Measurements from ENCODE around the gene MYH11.
A peak's percentile ranks its signal among the peaks of the same experiment; 100 is the strongest.

MYH11 gene

DNA sequence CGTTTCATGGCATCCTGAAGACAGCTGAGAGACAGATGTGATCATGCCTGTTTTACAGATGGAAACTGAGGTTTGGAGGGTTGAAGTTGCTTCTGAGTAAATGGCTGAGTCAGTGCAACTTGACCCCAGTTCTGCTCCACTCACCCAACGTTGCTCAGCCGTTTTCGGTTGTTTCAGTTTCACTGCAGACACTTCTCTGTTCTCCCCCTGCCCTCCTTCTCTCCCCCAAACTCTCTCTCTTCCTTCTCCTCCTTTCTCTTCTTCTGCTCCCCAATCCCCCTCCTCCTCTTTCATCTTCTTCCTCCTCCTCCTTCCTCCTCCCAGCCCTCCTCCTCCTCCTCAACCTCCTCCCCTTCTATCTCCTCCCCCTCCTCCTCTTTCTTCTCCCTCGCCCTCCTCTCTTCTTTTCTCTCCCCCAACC is 41.0 kb upstream of the MYH11 start:
- TF ChIP-seq, protein P1, sequence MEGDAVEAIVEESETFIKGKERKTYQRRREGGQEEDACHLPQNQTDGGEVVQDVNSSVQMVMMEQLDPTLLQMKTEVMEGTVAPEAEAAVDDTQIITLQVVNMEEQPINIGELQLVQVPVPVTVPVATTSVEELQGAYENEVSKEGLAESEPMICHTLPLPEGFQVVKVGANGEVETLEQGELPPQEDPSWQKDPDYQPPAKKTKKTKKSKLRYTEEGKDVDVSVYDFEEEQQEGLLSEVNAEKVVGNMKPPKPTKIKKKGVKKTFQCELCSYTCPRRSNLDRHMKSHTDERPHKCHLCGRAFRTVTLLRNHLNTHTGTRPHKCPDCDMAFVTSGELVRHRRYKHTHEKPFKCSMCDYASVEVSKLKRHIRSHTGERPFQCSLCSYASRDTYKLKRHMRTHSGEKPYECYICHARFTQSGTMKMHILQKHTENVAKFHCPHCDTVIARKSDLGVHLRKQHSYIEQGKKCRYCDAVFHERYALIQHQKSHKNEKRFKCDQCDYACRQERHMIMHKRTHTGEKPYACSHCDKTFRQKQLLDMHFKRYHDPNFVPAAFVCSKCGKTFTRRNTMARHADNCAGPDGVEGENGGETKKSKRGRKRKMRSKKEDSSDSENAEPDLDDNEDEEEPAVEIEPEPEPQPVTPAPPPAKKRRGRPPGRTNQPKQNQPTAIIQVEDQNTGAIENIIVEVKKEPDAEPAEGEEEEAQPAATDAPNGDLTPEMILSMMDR (IDR thresholded peaks at IDR 0.05; ENCODE audit: low read depth, low read length), result no peak
- no peak for DNase-seq (ENCODE audit: extremely low read depth, low read depth)

DNA sequence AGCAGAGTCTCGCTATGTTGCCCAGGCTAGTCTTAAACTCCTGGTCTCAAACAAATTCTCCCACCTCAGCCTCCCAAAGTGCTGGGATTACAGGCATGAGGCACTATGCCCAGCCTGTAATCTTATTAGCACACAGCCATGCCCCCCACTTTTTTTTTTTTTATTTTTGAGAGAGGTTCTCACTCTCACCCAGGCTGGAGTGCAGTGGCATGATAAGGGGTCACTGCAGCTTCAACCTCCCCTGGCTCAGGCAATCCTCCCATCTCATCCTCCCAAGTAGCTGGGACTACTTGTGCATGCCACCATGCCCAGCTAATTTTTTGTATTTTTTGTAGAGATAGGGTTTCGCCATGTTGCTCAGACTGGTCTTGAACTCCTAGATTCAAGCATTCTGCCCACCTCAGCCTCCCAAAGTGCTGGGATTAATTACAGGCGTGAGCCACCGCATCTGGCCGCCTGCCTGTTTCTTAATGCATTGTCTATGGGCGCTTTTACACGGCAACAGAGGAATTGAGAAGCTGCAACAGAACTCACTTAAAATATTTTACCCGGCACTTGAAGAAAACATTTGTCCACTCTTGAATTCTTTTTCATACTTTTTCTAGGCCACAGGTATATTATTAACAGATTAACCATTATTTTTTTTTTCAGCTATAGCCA is 40.4 kb upstream of the MYH11 start:
- no peak for DNase-seq (ENCODE audit: extremely low read depth, low read depth)
- TF ChIP-seq, protein P1 (IDR thresholded peaks at IDR 0.05; ENCODE audit: low read depth, low read length), result no peak

DNA sequence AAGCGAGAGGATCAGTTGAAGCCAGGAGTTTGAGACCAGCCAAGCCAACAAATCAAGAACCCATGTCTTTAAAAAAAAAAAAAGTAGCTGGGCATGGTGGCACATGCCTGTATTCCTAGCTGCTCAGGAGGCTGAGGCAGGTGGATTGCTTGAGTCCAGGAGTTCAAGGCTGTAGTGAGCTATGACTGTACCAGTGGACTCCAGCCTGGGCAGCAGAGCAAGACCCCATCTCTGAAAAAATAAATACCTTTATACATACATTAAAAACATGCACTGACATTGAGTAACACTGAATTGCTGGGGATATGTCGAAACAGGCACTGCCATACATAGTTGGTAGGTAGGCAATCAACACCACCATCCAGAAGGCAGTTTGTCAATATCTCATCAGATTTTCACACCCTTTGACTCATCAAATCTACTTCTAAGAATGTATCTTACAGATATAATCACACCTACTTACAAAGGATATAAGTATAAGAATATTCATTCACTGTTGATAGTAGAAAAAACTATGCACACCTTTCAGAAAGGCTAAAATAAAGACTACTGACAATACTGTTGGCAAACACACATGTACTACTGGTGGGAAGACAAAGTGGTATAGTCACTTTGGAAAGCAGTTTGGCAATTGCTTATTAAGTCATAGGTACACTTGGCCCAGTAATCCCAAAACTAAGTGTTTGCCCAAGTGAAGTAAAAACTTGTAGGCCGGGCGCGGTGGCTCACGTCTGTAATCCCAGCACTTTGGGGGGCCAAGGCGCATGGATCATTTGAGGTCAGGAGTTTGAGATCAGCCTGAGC is 37.9 kb upstream of the MYH11 start:
- TF ChIP-seq, protein P1 (IDR thresholded peaks at IDR 0.05; ENCODE audit: low read depth, low read length), result no peak
- DNase-seq (ENCODE audit: extremely low read depth, low read depth), result no peak

DNA sequence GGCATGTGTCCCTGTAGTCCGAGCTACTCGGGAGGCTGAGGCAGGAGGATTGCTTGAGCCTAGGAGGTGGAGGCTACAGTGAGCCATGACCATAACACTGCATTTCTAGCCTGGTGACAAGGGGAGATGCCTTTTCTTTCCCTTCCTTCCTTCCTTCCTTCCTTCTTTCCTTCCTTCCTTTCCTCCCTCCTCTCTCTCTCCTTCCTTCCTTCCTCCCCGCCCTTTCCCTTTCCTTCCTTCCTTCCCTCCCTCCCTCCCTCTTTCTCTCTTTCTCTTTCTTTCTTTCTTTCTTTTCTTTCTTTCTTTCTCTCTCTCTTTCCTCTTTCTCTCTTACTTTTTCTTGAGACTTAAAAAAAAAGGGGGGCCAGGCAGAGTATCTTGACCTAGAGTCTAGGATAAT is 34.7 kb upstream of the MYH11 start:
- DNase-seq (ENCODE audit: extremely low read depth, low read depth), result no peak
- TF ChIP-seq, protein P1 (IDR thresholded peaks at IDR 0.05; ENCODE audit: low read depth, low read length), result no peak

DNA sequence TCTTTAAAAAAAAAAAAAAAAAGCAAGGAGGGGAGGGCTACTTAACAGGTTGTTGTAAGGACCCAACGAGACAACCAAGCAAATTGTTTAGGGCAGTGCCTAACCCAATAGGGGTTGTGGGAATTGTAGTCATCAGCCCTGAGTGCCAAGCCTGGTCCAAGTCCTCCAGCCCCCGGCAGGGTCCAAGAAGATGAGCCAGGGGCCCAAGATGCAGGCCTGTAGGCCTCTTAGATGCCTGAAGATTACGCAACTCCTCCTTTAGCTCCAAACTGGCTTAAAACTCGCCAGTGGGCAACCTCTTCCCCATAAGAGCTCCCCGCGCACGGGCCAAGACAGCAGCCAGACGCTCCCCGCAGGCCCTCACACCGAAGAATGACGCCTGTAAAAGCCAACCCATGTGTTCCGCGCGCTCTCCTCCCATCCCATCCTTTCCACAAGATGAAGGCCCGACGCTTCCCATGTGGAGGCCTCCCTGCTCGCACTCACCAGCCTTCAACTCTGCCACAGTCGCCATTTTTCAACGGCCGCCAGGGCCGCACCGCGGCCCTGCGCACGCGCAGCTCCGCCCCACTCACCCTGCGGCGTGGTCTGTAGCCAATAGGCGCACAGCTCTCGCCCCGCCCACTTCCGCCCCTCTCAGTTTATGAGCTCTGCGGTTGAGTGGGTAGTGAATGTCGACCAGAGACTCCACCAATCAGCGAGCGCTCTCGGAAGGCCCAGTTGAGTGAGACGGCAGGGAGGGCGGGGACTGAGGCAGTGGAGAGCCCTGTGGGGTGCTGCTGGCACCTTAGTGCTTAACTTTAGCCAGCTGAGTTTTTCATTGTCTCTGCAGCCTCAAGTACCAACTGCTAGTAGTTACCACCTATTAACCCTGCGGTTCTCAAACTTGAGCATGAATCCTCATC is 31.5 kb upstream of the MYH11 start, which contains the start of gene CEP20:
Gene CEP20 (minus strand): TSS at position 532 of the 905 bp plus-strand sequence. CDS start 18 bp downstream, at position 514.
- TF ChIP-seq, protein P1 (IDR thresholded peaks at IDR 0.05; ENCODE audit: low read depth, low read length), result no peak
- DNase-seq (ENCODE audit: extremely low read depth, low read depth), result peak; percentile 96

DNA sequence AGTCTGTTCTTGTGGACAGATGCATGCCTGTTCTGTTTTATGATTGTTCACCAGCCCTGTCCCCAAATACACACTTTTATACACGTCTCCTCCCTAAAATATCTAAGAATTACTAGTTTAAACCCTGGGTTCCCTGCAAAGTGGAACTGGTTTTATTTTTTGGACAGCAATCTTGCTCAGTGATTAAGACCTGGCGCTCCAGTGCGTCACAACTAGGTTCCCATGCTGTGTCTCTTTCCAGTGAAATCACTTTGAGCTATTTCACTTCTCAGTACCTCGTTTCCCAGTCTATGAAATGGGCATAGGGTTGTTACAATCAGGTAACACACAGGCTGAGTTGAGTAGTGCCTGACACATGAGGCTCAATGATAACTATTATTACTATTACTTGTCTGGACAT is 30.5 kb upstream of the MYH11 start:
- TF ChIP-seq, protein P1 (IDR thresholded peaks at IDR 0.05; ENCODE audit: low read depth, low read length), result no peak

More for the DNA sequence above, 30.5 kb upstream of the MYH11 start:
- DNase-seq (ENCODE audit: extremely low read depth, low read depth), result no peak

Measured in AG09319 (cell line).